GM23248 (cell line): ENCODE data around the gene FGFR2.

Source experiments
- EZH2 ChIP-seq: fragments of 200-600 bp; sonication (generic); IDR thresholded peaks from 2 replicates; pipeline ENCODE4 v1.6.1; 2018; ENCODE audit warnings: antibody characterized with exemption, mild to moderate bottlenecking; ENCODE audit not compliant: insufficient read depth, poor library complexity, severe bottlenecking
- EZH2phosphoT487 ChIP-seq: fragments of 200-600 bp; sonication (generic); IDR thresholded peaks from 2 replicates; pipeline ENCODE4 v1.6.1; 2018; ENCODE audit warnings: antibody characterized with exemption, moderate library complexity, mild to moderate bottlenecking, low read depth; ENCODE audit not compliant: insufficient read depth

DNA sequence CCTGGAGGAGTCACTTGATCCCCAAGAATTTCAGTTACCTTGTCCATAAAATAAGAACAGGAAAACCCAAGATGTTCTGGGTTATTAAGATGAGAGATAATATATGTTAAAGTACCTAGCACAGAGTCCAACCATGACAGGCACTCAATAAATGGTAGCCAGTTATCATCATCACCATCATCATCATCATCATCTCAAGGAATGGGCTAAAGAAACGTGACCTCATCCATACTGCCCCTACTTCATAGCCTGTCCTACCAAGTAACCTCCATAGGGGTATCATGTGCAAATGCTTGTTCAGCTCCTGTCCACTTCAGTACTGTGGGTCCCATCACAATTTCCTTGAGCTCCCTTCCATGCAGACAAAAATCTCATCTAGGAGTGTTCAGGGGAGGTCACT lies 14.4 kb downstream of the FGFR2 start:
- no peak for TF ChIP-seq EZH2phosphoT487
- no peak for TF ChIP-seq EZH2
